ENCODE measurements around the gene MPHOSPH9.

The MPHOSPH9 gene

GRCh38 chr12:123245678-123246077, 12.7 kb upstream of the MPHOSPH9 start:
- Histone ChIP-seq H3K36me3 (ENCODE audit: control insufficient read depth in 1 of 2, insufficient read depth in 2 of 2, low read length in 2 of 2) (peaks cover 0 to 13% of the 10 kb centered on the region in 2 donors), H3K4me1 (ENCODE audit: control insufficient read depth in 1 of 2, insufficient read depth in 2 of 2, low read length in 2 of 2) (peaks cover 0 to 12% of the 10 kb centered on the region in 2 donors), H3K9me3 (ENCODE audit: control insufficient read depth in 1 of 2, low read length in 2 of 2) (no peaks in the 10 kb centered on the region), H3K27ac (ENCODE audit: low read depth, low read length) (no peak overlapping the region), H3K9ac (ENCODE audit: low read depth in 1 of 2, low read length in 2 of 2) (no peak overlapping the region), H3K4me3 (ENCODE audit: low read depth in 1 of 2, low read length in 2 of 2) (no peak overlapping the region), H3K27me3 (ENCODE audit: control insufficient read depth in 1 of 2, insufficient read depth in 2 of 2, low read length in 2 of 2) (no peaks in the 10 kb centered on the region)

- H3K4me1 ChIP-seq (ENCODE audit: control insufficient read depth in 1 of 2, insufficient read depth in 2 of 2, low read length in 2 of 2) = peaks cover 0 to 10% of the 10 kb centered on the region in 2 donors
- no peak overlapping the region for H3K4me3 ChIP-seq (ENCODE audit: low read depth in 1 of 2, low read length in 2 of 2)
- H3K9ac ChIP-seq (ENCODE audit: low read depth in 1 of 2, low read length in 2 of 2) = no peak overlapping the region
- H3K9me3 ChIP-seq (ENCODE audit: control insufficient read depth in 1 of 2, low read length in 2 of 2) = no peaks in the 10 kb centered on the region
- peaks cover 0 to 15% of the 10 kb centered on the region in 2 donors for H3K36me3 ChIP-seq (ENCODE audit: control insufficient read depth in 1 of 2, insufficient read depth in 2 of 2, low read length in 2 of 2)
- H3K27ac ChIP-seq (ENCODE audit: low read depth, low read length) = no peak overlapping the region
- no peaks in the 10 kb centered on the region for H3K27me3 ChIP-seq (ENCODE audit: control insufficient read depth in 1 of 2, insufficient read depth in 2 of 2, low read length in 2 of 2)
These were observed 10.8 kb upstream of the MPHOSPH9 start for GRCh38 chr12:123243671-123244262.

- no peak overlapping the region for H3K4me3 ChIP-seq (ENCODE audit: low read depth in 1 of 2, low read length in 2 of 2)
- no peak overlapping the region for H3K27ac ChIP-seq (ENCODE audit: low read depth, low read length)
- no peak overlapping the region for H3K9ac ChIP-seq (ENCODE audit: low read depth in 1 of 2, low read length in 2 of 2)
- H3K4me1 ChIP-seq (ENCODE audit: control insufficient read depth in 1 of 2, insufficient read depth in 2 of 2, low read length in 2 of 2) = peaks cover 0 to 10% of the 10 kb centered on the region in 2 donors
- H3K9me3 ChIP-seq (ENCODE audit: control insufficient read depth in 1 of 2, low read length in 2 of 2) = no peaks in the 10 kb centered on the region
- no peaks in the 10 kb centered on the region for H3K27me3 ChIP-seq (ENCODE audit: control insufficient read depth in 1 of 2, insufficient read depth in 2 of 2, low read length in 2 of 2)
- peaks cover 0 to 15% of the 10 kb centered on the region in 2 donors for H3K36me3 ChIP-seq (ENCODE audit: control insufficient read depth in 1 of 2, insufficient read depth in 2 of 2, low read length in 2 of 2)
These were observed 9.4 kb upstream of the MPHOSPH9 start for GRCh38 chr12:123242116-123242904.

- peaks cover 9 to 23% of the 10 kb centered on the region in 2 donors for H3K4me1 ChIP-seq (ENCODE audit: control insufficient read depth in 1 of 2, insufficient read depth in 2 of 2, low read length in 2 of 2)
- peaks cover 0 to 21% of the 10 kb centered on the region in 2 donors for H3K36me3 ChIP-seq (ENCODE audit: control insufficient read depth in 1 of 2, insufficient read depth in 2 of 2, low read length in 2 of 2)
- H3K27me3 ChIP-seq (ENCODE audit: control insufficient read depth in 1 of 2, insufficient read depth in 2 of 2, low read length in 2 of 2) = no peaks in the 10 kb centered on the region
- no peak overlapping the region for H3K9ac ChIP-seq (ENCODE audit: low read depth in 1 of 2, low read length in 2 of 2)
- no peak overlapping the region for H3K4me3 ChIP-seq (ENCODE audit: low read depth in 1 of 2, low read length in 2 of 2)
- no peak overlapping the region for H3K27ac ChIP-seq (ENCODE audit: low read depth, low read length)
- no peaks in the 10 kb centered on the region for H3K9me3 ChIP-seq (ENCODE audit: control insufficient read depth in 1 of 2, low read length in 2 of 2)
These were observed 6.0 kb upstream of the MPHOSPH9 start for GRCh38 chr12:123238961-123239360.

GRCh38 chr12:123238330-123238682, 5.4 kb upstream of the MPHOSPH9 start:
- Histone ChIP-seq H3K4me1 (ENCODE audit: control insufficient read depth in 1 of 2, insufficient read depth in 2 of 2, low read length in 2 of 2) (peaks cover 10 to 27% of the 10 kb centered on the region in 2 donors), H3K9me3 (ENCODE audit: control insufficient read depth in 1 of 2, low read length in 2 of 2) (no peaks in the 10 kb centered on the region), H3K9ac (ENCODE audit: low read depth in 1 of 2, low read length in 2 of 2) (no peak overlapping the region), H3K27me3 (ENCODE audit: control insufficient read depth in 1 of 2, insufficient read depth in 2 of 2, low read length in 2 of 2) (no peaks in the 10 kb centered on the region), H3K36me3 (ENCODE audit: control insufficient read depth in 1 of 2, insufficient read depth in 2 of 2, low read length in 2 of 2) (peaks cover 0 to 21% of the 10 kb centered on the region in 2 donors), H3K4me3 (ENCODE audit: low read depth in 1 of 2, low read length in 2 of 2) (no peak overlapping the region), H3K27ac (ENCODE audit: low read depth, low read length) (no peak overlapping the region)

GRCh38 chr12:123237646-123238329, 4.8 kb upstream of the MPHOSPH9 start:
- peaks cover 10 to 27% of the 10 kb centered on the region in 2 donors for H3K4me1 ChIP-seq (ENCODE audit: control insufficient read depth in 1 of 2, insufficient read depth in 2 of 2, low read length in 2 of 2)

GRCh38 chr12:123233505-123234308, 766 bp upstream of the MPHOSPH9 start:
- H3K36me3 ChIP-seq (ENCODE audit: control insufficient read depth in 1 of 2, insufficient read depth in 2 of 2, low read length in 2 of 2) = peaks cover 2 to 5% of the 10 kb centered on the region in 2 donors
- peak overlapping the region; percentile 91 to 98 for H3K9ac ChIP-seq (ENCODE audit: low read depth in 1 of 2, low read length in 2 of 2)
- H3K4me3 ChIP-seq (ENCODE audit: low read depth in 1 of 2, low read length in 2 of 2) = peak overlapping the region; percentile 94 to 99
- peak overlapping the region; percentile 90 for H3K27ac ChIP-seq (ENCODE audit: low read depth, low read length)
- H3K27me3 ChIP-seq (ENCODE audit: control insufficient read depth in 1 of 2, insufficient read depth in 2 of 2, low read length in 2 of 2) = no peaks in the 10 kb centered on the region
- H3K4me1 ChIP-seq (ENCODE audit: control insufficient read depth in 1 of 2, insufficient read depth in 2 of 2, low read length in 2 of 2) = peaks cover 16 to 29% of the 10 kb centered on the region in 2 donors
- H3K9me3 ChIP-seq (ENCODE audit: control insufficient read depth in 1 of 2, low read length in 2 of 2) = no peaks in the 10 kb centered on the region

More at GRCh38 chr12:123237646-123238329, 4.8 kb upstream of the MPHOSPH9 start:
- Histone ChIP-seq H3K9me3 (ENCODE audit: control insufficient read depth in 1 of 2, low read length in 2 of 2) (no peaks in the 10 kb centered on the region), H3K4me3 (ENCODE audit: low read depth in 1 of 2, low read length in 2 of 2) (no peak overlapping the region), H3K9ac (ENCODE audit: low read depth in 1 of 2, low read length in 2 of 2) (no peak overlapping the region), H3K36me3 (ENCODE audit: control insufficient read depth in 1 of 2, insufficient read depth in 2 of 2, low read length in 2 of 2) (peaks cover 0 to 21% of the 10 kb centered on the region in 2 donors), H3K27me3 (ENCODE audit: control insufficient read depth in 1 of 2, insufficient read depth in 2 of 2, low read length in 2 of 2) (no peaks in the 10 kb centered on the region), H3K27ac (ENCODE audit: low read depth, low read length) (no peak overlapping the region)

GRCh38 chr12:123232472-123232806, 502 bp downstream of the MPHOSPH9 start:
- peaks cover 20 to 29% of the 10 kb centered on the region in 2 donors for H3K4me1 ChIP-seq (ENCODE audit: control insufficient read depth in 1 of 2, insufficient read depth in 2 of 2, low read length in 2 of 2)
- peak overlapping the region; percentile 87 to 90 for H3K9ac ChIP-seq (ENCODE audit: low read depth in 1 of 2, low read length in 2 of 2)
- H3K27ac ChIP-seq (ENCODE audit: low read depth, low read length) = peak overlapping the region; percentile 93
- peaks cover 4 to 5% of the 10 kb centered on the region in 2 donors for H3K36me3 ChIP-seq (ENCODE audit: control insufficient read depth in 1 of 2, insufficient read depth in 2 of 2, low read length in 2 of 2)
- no peaks in the 10 kb centered on the region for H3K9me3 ChIP-seq (ENCODE audit: control insufficient read depth in 1 of 2, low read length in 2 of 2)
- H3K27me3 ChIP-seq (ENCODE audit: control insufficient read depth in 1 of 2, insufficient read depth in 2 of 2, low read length in 2 of 2) = no peaks in the 10 kb centered on the region
- peak overlapping the region; percentile 94 to 99 for H3K4me3 ChIP-seq (ENCODE audit: low read depth in 1 of 2, low read length in 2 of 2)

GRCh38 chr12:123231931-123232330, 1.0 kb downstream of the MPHOSPH9 start:
- H3K9ac ChIP-seq (ENCODE audit: low read depth in 1 of 2, low read length in 2 of 2) = peak overlapping the region; percentile 87 to 90
- peak overlapping the region; percentile 94 to 99 for H3K4me3 ChIP-seq (ENCODE audit: low read depth in 1 of 2, low read length in 2 of 2)
- H3K27ac ChIP-seq (ENCODE audit: low read depth, low read length) = no peak overlapping the region
- H3K9me3 ChIP-seq (ENCODE audit: control insufficient read depth in 1 of 2, low read length in 2 of 2) = no peaks in the 10 kb centered on the region
- peaks cover 20 to 29% of the 10 kb centered on the region in 2 donors for H3K4me1 ChIP-seq (ENCODE audit: control insufficient read depth in 1 of 2, insufficient read depth in 2 of 2, low read length in 2 of 2)
- no peaks in the 10 kb centered on the region for H3K27me3 ChIP-seq (ENCODE audit: control insufficient read depth in 1 of 2, insufficient read depth in 2 of 2, low read length in 2 of 2)
- peaks cover 4 to 5% of the 10 kb centered on the region in 2 donors for H3K36me3 ChIP-seq (ENCODE audit: control insufficient read depth in 1 of 2, insufficient read depth in 2 of 2, low read length in 2 of 2)
